HG03442 (cell line): ENCODE results near the gene MAFF.
"Not testable (repeated sequence)": the region's sequence is repeated elsewhere in the genome, so short reads cannot be mapped to it uniquely, and the experiment has no call there.

ENCODE experiments used
- ATAC-seq: cut with Tn5 transposase; IDR thresholded peaks from one replicate; pipeline ENCODE4 v1.9.1; 2021; ENCODE audit warnings: mild to moderate bottlenecking, moderate library complexity; ENCODE audit not compliant: unreplicated experiment

The MAFF gene

GRCh38 chr22:38221908-38222796, 20.4 kb downstream of the MAFF start:
- ATAC-seq: no peak

GRCh38 chr22:38222797-38223119, 21.0 kb downstream of the MAFF start:
- no peak for ATAC-seq

- ATAC-seq: no peak
These were observed 21.6 kb downstream of the MAFF start for GRCh38 chr22:38223289-38223960.

- ATAC-seq: no peak
These were observed 25.3 kb downstream of the MAFF start for GRCh38 chr22:38226853-38227649.

- no peak for ATAC-seq
These were observed 26.6 kb downstream of the MAFF start for GRCh38 chr22:38228326-38228872.

- ATAC-seq: no peak
These were observed 27.3 kb downstream of the MAFF start for GRCh38 chr22:38228873-38229740.

GRCh38 chr22:38230108-38230825, 28.5 kb downstream of the MAFF start:
- no peak for ATAC-seq

GRCh38 chr22:38230916-38231315, 29.1 kb downstream of the MAFF start:
- no peak for ATAC-seq

GRCh38 chr22:38232196-38232595, 30.4 kb downstream of the MAFF start:
- ATAC-seq: no peak

GRCh38 chr22:38233427-38233826, 31.6 kb downstream of the MAFF start:
- no peak for ATAC-seq

GRCh38 chr22:38233856-38234255, 32.1 kb downstream of the MAFF start:
- ATAC-seq: not testable (repeated sequence)

- no peak for ATAC-seq
These were observed 33.6 kb downstream of the MAFF start for GRCh38 chr22:38235240-38235850.

- ATAC-seq: no peak
These were observed 35.0 kb downstream of the MAFF start for GRCh38 chr22:38236786-38237185.

- no peak for ATAC-seq
These were observed 36.8 kb downstream of the MAFF start for GRCh38 chr22:38238519-38239071.

- no peak for ATAC-seq
These were observed 37.4 kb downstream of the MAFF start for GRCh38 chr22:38239101-38239761.

GRCh38 chr22:38240734-38241252, 39.0 kb downstream of the MAFF start:
- ATAC-seq: no peak

GRCh38 chr22:38243007-38243765, 41.4 kb downstream of the MAFF start:
- ATAC-seq: no peak
